ENCODE results near the gene TMEM231.
"Not testable (repeated sequence)": the region's sequence is repeated elsewhere in the genome, so short reads cannot be mapped to it uniquely, and the experiment has no call there.

The TMEM231 gene

DNA sequence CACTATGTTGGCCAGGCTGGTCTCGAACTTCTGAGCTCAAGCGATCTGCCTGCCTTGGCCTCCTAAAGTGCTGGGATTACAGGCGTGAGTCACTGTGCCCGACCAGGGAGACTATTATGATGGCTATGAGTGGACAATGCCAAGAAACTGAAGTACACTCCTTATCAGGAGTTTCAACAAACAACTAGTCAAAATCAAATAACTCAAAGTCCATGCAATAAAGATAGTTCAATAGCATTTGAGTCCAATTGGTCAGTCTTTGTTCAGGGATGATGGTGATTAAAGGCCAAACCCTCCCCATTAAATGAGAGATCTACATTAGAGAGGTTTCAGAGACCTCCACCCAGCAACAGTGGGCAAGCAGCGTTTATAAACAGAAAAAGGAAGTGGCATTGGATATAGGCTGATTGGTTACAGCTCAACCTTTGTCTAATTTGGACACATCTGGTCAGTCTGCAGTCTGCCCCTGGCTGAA is 28.2 kb downstream of the TMEM231 start:
- H3K9me2 ChIP-seq (replicated peaks; ENCODE audit: insufficient read depth, low read length), result no peaks in the 10 kb centered on the region
- no peaks in the 10 kb centered on the region for H3K36me3 ChIP-seq (replicated peaks; ENCODE audit: insufficient read depth, low read length)
- H2AFZ ChIP-seq (ENCODE audit: low read length), result no peak overlapping the region
- no peaks in the 10 kb centered on the region for H3K27me3 ChIP-seq (replicated peaks; ENCODE audit: insufficient read depth, low read length)
- no peaks in the 10 kb centered on the region for H3K4me1 ChIP-seq (ENCODE audit: low read length)
- no peaks in the 10 kb centered on the region for H3F3A ChIP-seq (ENCODE audit: insufficient read depth, low read length)
- no peak overlapping the region for H3K9ac ChIP-seq (ENCODE audit: low read length)
- TF ChIP-seq, protein P1, sequence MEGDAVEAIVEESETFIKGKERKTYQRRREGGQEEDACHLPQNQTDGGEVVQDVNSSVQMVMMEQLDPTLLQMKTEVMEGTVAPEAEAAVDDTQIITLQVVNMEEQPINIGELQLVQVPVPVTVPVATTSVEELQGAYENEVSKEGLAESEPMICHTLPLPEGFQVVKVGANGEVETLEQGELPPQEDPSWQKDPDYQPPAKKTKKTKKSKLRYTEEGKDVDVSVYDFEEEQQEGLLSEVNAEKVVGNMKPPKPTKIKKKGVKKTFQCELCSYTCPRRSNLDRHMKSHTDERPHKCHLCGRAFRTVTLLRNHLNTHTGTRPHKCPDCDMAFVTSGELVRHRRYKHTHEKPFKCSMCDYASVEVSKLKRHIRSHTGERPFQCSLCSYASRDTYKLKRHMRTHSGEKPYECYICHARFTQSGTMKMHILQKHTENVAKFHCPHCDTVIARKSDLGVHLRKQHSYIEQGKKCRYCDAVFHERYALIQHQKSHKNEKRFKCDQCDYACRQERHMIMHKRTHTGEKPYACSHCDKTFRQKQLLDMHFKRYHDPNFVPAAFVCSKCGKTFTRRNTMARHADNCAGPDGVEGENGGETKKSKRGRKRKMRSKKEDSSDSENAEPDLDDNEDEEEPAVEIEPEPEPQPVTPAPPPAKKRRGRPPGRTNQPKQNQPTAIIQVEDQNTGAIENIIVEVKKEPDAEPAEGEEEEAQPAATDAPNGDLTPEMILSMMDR (IDR thresholded peaks at IDR 0.05; ENCODE audit: low read length), result no peak
- TF ChIP-seq EZH2phosphoT487 (IDR thresholded peaks at IDR 0.05; ENCODE audit: low read length) (no peak), EZH2 (optimal IDR thresholded peaks at IDR 0.05; ENCODE audit: low read depth, low read length) (no peak)
- H4K20me1 ChIP-seq (ENCODE audit: insufficient read depth, low read length), result no peaks in the 10 kb centered on the region
- no peak overlapping the region for H3K27ac ChIP-seq (ENCODE audit: low read length)
- no peak for DNase-seq
- H3K79me2 ChIP-seq (ENCODE audit: low read length), result no peaks in the 10 kb centered on the region
- no peak overlapping the region for H3K4me3 ChIP-seq (ENCODE audit: low read length)
- no peaks in the 10 kb centered on the region for H3K9me3 ChIP-seq (replicated peaks; ENCODE audit: insufficient read depth, low read length)
- no peak overlapping the region for H3K4me2 ChIP-seq (ENCODE audit: low read depth, low read length)

DNA sequence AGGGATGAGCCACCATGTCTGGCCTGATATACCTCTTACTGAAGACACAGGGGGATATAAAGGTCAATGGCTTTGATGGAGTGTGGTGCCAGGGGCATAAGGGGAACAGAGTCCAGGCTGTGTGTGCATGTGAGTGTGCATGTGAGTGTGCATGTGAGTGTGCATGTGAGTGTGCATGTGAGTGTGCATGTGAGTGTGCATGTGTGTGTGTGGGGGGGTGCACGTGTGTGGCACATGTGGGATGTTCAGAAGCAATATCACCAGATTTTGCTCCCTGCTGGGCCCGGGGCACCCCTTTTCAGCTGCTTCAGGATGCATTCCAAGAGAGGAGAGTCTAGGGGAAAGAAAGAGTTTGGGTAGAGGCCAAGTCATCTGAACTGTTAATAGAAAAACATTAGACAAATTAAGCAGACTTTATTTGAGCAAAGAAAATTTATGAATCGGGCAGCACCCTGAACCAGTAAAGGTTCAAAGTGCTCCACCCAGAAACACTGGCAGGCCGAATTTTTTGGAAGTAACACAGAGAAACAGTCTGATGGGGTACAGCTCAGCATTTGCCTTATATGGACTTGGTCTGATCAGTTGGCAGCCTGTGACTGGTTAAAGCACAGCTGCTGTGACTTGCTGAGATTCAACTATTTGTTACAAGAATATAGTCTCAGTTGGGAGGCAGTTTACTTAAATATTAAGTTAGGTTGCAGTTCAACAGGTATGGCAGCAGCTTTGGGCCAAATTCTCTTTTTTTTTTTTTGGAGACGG is 29.8 kb downstream of the TMEM231 start:
- no peak overlapping the region for H3K4me3 ChIP-seq (ENCODE audit: low read length)
- no peak overlapping the region for H2AFZ ChIP-seq (ENCODE audit: low read length)
- DNase-seq, result no peak
- no peak overlapping the region for H3K27ac ChIP-seq (ENCODE audit: low read length)
- no peak for TF ChIP-seq EZH2 (optimal IDR thresholded peaks at IDR 0.05; ENCODE audit: low read depth, low read length)
- TF ChIP-seq EZH2phosphoT487 (IDR thresholded peaks at IDR 0.05; ENCODE audit: low read length), result no peak
- TF ChIP-seq, protein P1 (IDR thresholded peaks at IDR 0.05; ENCODE audit: low read length), result no peak
- no peaks in the 10 kb centered on the region for H4K20me1 ChIP-seq (ENCODE audit: insufficient read depth, low read length)
- no peaks in the 10 kb centered on the region for H3K36me3 ChIP-seq (replicated peaks; ENCODE audit: insufficient read depth, low read length)
- H3K4me1 ChIP-seq (ENCODE audit: low read length), result no peaks in the 10 kb centered on the region
- no peaks in the 10 kb centered on the region for H3K27me3 ChIP-seq (replicated peaks; ENCODE audit: insufficient read depth, low read length)
- no peaks in the 10 kb centered on the region for H3K79me2 ChIP-seq (ENCODE audit: low read length)
- H3K9me3 ChIP-seq (replicated peaks; ENCODE audit: insufficient read depth, low read length), result no peaks in the 10 kb centered on the region
- no peak overlapping the region for H3K9ac ChIP-seq (ENCODE audit: low read length)
- H3K4me2 ChIP-seq (ENCODE audit: low read depth, low read length), result no peak overlapping the region
- no peaks in the 10 kb centered on the region for H3K9me2 ChIP-seq (replicated peaks; ENCODE audit: insufficient read depth, low read length)
- no peaks in the 10 kb centered on the region for H3F3A ChIP-seq (ENCODE audit: insufficient read depth, low read length)

DNA sequence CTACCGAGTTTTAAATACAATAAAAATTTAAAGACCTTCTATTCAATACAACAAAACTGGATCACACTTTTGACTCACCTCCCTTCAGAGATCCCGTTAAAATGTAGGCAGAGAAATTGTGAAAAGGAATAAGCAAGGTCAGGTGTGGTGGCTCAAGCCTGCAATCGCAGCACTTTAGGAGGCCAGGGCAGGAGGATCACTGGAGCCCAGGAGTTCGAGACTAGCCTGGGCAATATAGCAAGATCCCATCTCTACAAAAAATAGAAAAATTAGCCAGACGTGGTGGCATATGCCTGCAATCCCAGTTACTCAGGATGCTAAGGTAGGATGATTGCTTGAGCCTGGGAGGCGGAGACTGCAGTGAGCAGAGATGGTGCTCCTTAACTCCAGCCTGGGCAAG is 36.9 kb downstream of the TMEM231 start:
- Histone ChIP-seq H3K79me2 (ENCODE audit: low read length) (no peaks in the 10 kb centered on the region), H3K9me3 (replicated peaks; ENCODE audit: insufficient read depth, low read length) (no peaks in the 10 kb centered on the region), H3F3A (ENCODE audit: insufficient read depth, low read length) (no peaks in the 10 kb centered on the region), H3K4me3 (ENCODE audit: low read length) (no peak overlapping the region), H3K4me2 (ENCODE audit: low read depth, low read length) (no peak overlapping the region), H3K9ac (ENCODE audit: low read length) (no peak overlapping the region), H3K9me2 (replicated peaks; ENCODE audit: insufficient read depth, low read length) (no peaks in the 10 kb centered on the region), H3K27ac (ENCODE audit: low read length) (no peak overlapping the region), H4K20me1 (ENCODE audit: insufficient read depth, low read length) (no peaks in the 10 kb centered on the region), H3K36me3 (replicated peaks; ENCODE audit: insufficient read depth, low read length) (no peaks in the 10 kb centered on the region), H2AFZ (ENCODE audit: low read length) (no peak overlapping the region), H3K27me3 (replicated peaks; ENCODE audit: insufficient read depth, low read length) (no peaks in the 10 kb centered on the region), H3K4me1 (ENCODE audit: low read length) (no peaks in the 10 kb centered on the region)
- DNase-seq, result no peak
- TF ChIP-seq, protein P1 (IDR thresholded peaks at IDR 0.05; ENCODE audit: low read length), result no peak
- TF ChIP-seq EZH2 (optimal IDR thresholded peaks at IDR 0.05; ENCODE audit: low read depth, low read length) (no peak), EZH2phosphoT487 (IDR thresholded peaks at IDR 0.05; ENCODE audit: low read length) (no peak)

DNA sequence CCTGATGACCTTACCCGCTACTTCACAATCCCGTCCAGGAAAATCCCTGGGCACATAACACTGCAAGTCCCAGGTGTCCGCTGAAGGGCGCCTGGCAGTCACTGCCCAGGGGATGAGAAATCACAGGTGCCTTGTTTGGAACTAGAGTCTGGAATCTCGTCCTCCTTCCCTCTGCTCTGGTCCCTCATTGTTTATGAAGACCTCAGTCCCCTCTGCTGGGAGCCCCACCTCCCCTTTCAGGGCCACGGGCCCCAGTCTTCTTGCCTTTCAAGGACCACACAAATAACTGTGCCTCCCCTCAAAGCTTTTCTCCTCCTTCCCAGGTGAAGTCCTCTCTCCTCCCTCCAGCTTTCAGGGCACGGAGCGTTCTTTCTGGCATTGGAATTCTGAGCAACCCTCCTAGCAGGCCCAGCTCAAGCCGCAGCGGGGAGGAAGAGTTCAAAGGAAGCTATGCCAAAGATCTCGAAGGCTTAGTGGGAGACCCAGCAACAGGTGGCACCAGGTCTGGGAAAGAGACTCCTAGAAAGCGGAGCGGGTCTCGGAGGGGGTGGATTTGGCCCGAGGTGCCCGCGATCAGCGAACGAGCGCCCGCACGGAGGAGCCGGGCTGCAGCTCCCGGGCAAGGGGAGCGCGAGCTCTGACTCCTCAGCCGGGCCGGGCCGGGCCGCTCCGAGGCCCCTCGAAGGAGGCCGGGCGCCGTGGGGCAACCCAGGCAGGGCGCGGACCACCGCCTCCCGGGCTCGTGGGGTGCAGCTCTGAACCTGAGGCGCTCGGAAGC is 39.7 kb downstream of the TMEM231 start:
- not testable (repeated sequence) for H3K9me2 ChIP-seq (replicated peaks; ENCODE audit: insufficient read depth, low read length); H4K20me1 ChIP-seq (ENCODE audit: insufficient read depth, low read length); DNase-seq; H3K79me2 ChIP-seq (ENCODE audit: low read length); H3K27ac ChIP-seq (ENCODE audit: low read length); H3F3A ChIP-seq (ENCODE audit: insufficient read depth, low read length); H3K36me3 ChIP-seq (replicated peaks; ENCODE audit: insufficient read depth, low read length); H3K4me1 ChIP-seq (ENCODE audit: low read length); H3K9me3 ChIP-seq (replicated peaks; ENCODE audit: insufficient read depth, low read length); H3K27me3 ChIP-seq (replicated peaks; ENCODE audit: insufficient read depth, low read length)
- H3K4me2 ChIP-seq (ENCODE audit: low read depth, low read length), result peak overlapping the region; percentile 39; the same call in 1 of the 2 replicates
- peak overlapping the region; percentile 78; the same call in 1 of the 2 replicates for H2AFZ ChIP-seq (ENCODE audit: low read length)
- peak overlapping the region; percentile 72 for H3K4me3 ChIP-seq (ENCODE audit: low read length)
- peak overlapping the region; percentile 68 for H3K9ac ChIP-seq (ENCODE audit: low read length)
